LNCaP clone FGC (cell line): Measurements from ENCODE around the gene POLH.
"Not testable (repeated sequence)": the region's sequence is repeated elsewhere in the genome, so short reads cannot be mapped to it uniquely, and the experiment has no call there.

Experiments
- DNase-seq: peaks from one replicate; pipeline ENCODE4 v3.0.0-alpha.2; 2011; ENCODE audit warnings: low read depth
- H3K4me3 ChIP-seq: 2 replicates; pipeline ENCODE4 v1.5.1; 2011; ENCODE audit warnings: mild to moderate bottlenecking, low read depth, low read length, control low read depth
- TF ChIP-seq, protein P1 (sequence below): IDR thresholded peaks from 2 replicates; pipeline ENCODE4 v1.5.1; 2012; ENCODE audit warnings: mild to moderate bottlenecking; ENCODE audit not compliant: control insufficient read depth, insufficient read depth; ENCODE audit errors: extremely low read depth

Gene POLH

GRCh38 chr6:43582911-43583310 lies 6.9 kb downstream of the POLH start:
- H3K4me3 ChIP-seq, result no peak overlapping the region
- DNase-seq, result no peak

GRCh38 chr6:43584892-43585570 lies 9.0 kb downstream of the POLH start:
- TF ChIP-seq, protein P1, sequence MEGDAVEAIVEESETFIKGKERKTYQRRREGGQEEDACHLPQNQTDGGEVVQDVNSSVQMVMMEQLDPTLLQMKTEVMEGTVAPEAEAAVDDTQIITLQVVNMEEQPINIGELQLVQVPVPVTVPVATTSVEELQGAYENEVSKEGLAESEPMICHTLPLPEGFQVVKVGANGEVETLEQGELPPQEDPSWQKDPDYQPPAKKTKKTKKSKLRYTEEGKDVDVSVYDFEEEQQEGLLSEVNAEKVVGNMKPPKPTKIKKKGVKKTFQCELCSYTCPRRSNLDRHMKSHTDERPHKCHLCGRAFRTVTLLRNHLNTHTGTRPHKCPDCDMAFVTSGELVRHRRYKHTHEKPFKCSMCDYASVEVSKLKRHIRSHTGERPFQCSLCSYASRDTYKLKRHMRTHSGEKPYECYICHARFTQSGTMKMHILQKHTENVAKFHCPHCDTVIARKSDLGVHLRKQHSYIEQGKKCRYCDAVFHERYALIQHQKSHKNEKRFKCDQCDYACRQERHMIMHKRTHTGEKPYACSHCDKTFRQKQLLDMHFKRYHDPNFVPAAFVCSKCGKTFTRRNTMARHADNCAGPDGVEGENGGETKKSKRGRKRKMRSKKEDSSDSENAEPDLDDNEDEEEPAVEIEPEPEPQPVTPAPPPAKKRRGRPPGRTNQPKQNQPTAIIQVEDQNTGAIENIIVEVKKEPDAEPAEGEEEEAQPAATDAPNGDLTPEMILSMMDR, result no peak
- no peak overlapping the region for H3K4me3 ChIP-seq
- no peak for DNase-seq

More at GRCh38 chr6:43582911-43583310, 6.9 kb downstream of the POLH start:
- TF ChIP-seq, protein P1, result no peak

DNA sequence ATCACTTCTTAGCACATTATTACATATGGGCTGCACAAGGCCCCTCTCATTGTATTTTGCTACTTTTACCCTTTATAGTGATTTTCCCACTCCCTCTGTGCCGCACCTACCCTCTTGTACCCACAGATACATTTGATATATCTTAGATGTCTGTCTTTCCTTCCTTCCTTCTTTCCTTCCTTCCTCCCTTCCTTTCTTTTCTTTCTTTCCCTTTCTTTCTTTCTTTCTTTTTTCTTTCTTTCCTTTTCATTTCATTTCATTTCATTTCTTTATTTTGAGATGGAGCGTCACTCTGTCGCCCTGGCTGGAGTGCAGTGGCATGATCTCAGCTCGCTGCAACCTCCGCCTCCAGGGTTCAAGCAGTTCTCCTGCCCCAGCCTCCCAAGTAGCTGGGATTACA lies 12.2 kb downstream of the POLH start:
- TF ChIP-seq, protein P1, result no peak
- H3K4me3 ChIP-seq, result no peak overlapping the region
- no peak for DNase-seq

- not testable (repeated sequence) for DNase-seq, H3K4me3 ChIP-seq
These were observed 13.6 kb downstream of the POLH start for GRCh38 chr6:43589564-43589963.

DNA sequence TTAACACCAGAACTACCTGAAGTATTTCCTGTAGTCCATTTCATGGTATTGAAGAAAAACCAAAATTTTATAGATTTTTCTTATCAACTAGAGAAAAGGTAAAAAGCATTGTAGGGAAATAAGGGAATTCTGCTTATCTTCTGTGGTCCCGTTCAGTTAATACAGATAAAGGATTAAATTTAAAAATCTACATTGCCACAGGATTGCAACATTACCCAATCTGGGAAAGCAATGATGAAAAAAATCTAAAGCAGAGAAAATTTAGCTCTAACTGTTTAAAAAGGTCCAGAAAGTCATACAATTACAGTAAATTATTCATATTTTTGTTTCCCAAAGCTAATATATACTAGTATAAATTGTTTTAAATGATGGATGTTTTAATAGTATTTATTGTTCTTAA lies 18.0 kb downstream of the POLH start:
- H3K4me3 ChIP-seq, result no peak overlapping the region
- TF ChIP-seq, protein P1, result no peak
- DNase-seq, result no peak

- no peak for DNase-seq
- TF ChIP-seq, protein P1, result no peak
- H3K4me3 ChIP-seq, result no peak overlapping the region
These were observed 24.6 kb downstream of the POLH start for GRCh38 chr6:43600595-43600994.

GRCh38 chr6:43604174-43604573 lies 28.2 kb downstream of the POLH start:
- no peak overlapping the region for H3K4me3 ChIP-seq
- TF ChIP-seq, protein P1, result no peak
- DNase-seq, result no peak
